NCI-H1105 (cell line): ENCODE data around the gene CEP83.
"Not testable (repeated sequence)": the region's sequence is repeated elsewhere in the genome, so short reads cannot be mapped to it uniquely, and the experiment has no call there.

Experiments
- DNase-seq: peaks from one replicate; lab custom pipeline; 2025; lab: John Stamatoyannopoulos, UW

Gene CEP83

GRCh38 chr12:94379479-94380113 lies 80.1 kb downstream of the CEP83 start:
- DNase-seq = no peak

GRCh38 chr12:94377599-94377998 lies 82.1 kb downstream of the CEP83 start:
- DNase-seq = no peak

- no peak for DNase-seq
These were observed 85.5 kb downstream of the CEP83 start for GRCh38 chr12:94374124-94374523.

- DNase-seq = no peak
These were observed 87.2 kb downstream of the CEP83 start for GRCh38 chr12:94372461-94372860.

GRCh38 chr12:94362653-94363052 lies 97.0 kb downstream of the CEP83 start:
- DNase-seq = no peak

- DNase-seq = no peak
These were observed 99.9 kb downstream of the CEP83 start for GRCh38 chr12:94359761-94360160.

GRCh38 chr12:94353130-94353529 lies 106.5 kb downstream of the CEP83 start:
- DNase-seq = no peak

GRCh38 chr12:94340573-94340972 lies 119.1 kb downstream of the CEP83 start:
- no peak for DNase-seq

- DNase-seq = no peak
These were observed 121.5 kb downstream of the CEP83 start for GRCh38 chr12:94338006-94338794.

- DNase-seq = no peak
These were observed 123.3 kb downstream of the CEP83 start for GRCh38 chr12:94336211-94336925.

GRCh38 chr12:94333396-94333795 lies 126.3 kb downstream of the CEP83 start:
- DNase-seq = no peak

GRCh38 chr12:94329366-94329765 lies 130.3 kb downstream of the CEP83 start:
- no peak for DNase-seq

- DNase-seq = no peak
These were observed 131.9 kb downstream of the CEP83 start for GRCh38 chr12:94327809-94328208.

- DNase-seq = no peak
These were observed 132.9 kb downstream of the CEP83 start for GRCh38 chr12:94326727-94327126.

- no peak for DNase-seq
These were observed 133.4 kb downstream of the CEP83 start for GRCh38 chr12:94326234-94326633.

- no peak for DNase-seq
These were observed 137.3 kb downstream of the CEP83 start for GRCh38 chr12:94322346-94322745.

GRCh38 chr12:94320109-94320508 lies 139.6 kb downstream of the CEP83 start:
- no peak for DNase-seq

- no peak for DNase-seq
These were observed 141.5 kb downstream of the CEP83 start for GRCh38 chr12:94318181-94318580.

GRCh38 chr12:94316600-94316999 lies 143.1 kb downstream of the CEP83 start:
- DNase-seq = not testable (repeated sequence)

- no peak for DNase-seq
These were observed 147.3 kb downstream of the CEP83 start for GRCh38 chr12:94312378-94312777.

- DNase-seq = no peak
These were observed 150.3 kb downstream of the CEP83 start for GRCh38 chr12:94309373-94309772.

- no peak for DNase-seq
These were observed 151.1 kb downstream of the CEP83 start for GRCh38 chr12:94308612-94309011.
